Subcutaneous preadipocyte (primary cell): ENCODE data around the gene SHROOM2. TPM values are rescaled to one million over a fixed set of nuclear protein-coding genes. Genes with fewer than 3 reads are reported as not detected.

ENCODE experiments used
- small RNA-seq: library from RNA; depleted of rRNA; stranded (forward); fragments of <200 nt; gene quantifications from one replicate; pipeline ENCODE3, GENCODE V24; 2012
- total RNA-seq: library from RNA; depleted of rRNA; stranded (reverse); fragments of >200 nt; gene quantifications from 2 replicates; pipeline ENCODE4 v1.2.3, GENCODE V29; 2012

SHROOM2 gene, protein sequence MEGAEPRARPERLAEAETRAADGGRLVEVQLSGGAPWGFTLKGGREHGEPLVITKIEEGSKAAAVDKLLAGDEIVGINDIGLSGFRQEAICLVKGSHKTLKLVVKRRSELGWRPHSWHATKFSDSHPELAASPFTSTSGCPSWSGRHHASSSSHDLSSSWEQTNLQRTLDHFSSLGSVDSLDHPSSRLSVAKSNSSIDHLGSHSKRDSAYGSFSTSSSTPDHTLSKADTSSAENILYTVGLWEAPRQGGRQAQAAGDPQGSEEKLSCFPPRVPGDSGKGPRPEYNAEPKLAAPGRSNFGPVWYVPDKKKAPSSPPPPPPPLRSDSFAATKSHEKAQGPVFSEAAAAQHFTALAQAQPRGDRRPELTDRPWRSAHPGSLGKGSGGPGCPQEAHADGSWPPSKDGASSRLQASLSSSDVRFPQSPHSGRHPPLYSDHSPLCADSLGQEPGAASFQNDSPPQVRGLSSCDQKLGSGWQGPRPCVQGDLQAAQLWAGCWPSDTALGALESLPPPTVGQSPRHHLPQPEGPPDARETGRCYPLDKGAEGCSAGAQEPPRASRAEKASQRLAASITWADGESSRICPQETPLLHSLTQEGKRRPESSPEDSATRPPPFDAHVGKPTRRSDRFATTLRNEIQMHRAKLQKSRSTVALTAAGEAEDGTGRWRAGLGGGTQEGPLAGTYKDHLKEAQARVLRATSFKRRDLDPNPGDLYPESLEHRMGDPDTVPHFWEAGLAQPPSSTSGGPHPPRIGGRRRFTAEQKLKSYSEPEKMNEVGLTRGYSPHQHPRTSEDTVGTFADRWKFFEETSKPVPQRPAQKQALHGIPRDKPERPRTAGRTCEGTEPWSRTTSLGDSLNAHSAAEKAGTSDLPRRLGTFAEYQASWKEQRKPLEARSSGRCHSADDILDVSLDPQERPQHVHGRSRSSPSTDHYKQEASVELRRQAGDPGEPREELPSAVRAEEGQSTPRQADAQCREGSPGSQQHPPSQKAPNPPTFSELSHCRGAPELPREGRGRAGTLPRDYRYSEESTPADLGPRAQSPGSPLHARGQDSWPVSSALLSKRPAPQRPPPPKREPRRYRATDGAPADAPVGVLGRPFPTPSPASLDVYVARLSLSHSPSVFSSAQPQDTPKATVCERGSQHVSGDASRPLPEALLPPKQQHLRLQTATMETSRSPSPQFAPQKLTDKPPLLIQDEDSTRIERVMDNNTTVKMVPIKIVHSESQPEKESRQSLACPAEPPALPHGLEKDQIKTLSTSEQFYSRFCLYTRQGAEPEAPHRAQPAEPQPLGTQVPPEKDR (N-terminal part only)
- under 0.01 TPM in 1 of 2 replicates, not detected in the other for total RNA-seq

DNA sequence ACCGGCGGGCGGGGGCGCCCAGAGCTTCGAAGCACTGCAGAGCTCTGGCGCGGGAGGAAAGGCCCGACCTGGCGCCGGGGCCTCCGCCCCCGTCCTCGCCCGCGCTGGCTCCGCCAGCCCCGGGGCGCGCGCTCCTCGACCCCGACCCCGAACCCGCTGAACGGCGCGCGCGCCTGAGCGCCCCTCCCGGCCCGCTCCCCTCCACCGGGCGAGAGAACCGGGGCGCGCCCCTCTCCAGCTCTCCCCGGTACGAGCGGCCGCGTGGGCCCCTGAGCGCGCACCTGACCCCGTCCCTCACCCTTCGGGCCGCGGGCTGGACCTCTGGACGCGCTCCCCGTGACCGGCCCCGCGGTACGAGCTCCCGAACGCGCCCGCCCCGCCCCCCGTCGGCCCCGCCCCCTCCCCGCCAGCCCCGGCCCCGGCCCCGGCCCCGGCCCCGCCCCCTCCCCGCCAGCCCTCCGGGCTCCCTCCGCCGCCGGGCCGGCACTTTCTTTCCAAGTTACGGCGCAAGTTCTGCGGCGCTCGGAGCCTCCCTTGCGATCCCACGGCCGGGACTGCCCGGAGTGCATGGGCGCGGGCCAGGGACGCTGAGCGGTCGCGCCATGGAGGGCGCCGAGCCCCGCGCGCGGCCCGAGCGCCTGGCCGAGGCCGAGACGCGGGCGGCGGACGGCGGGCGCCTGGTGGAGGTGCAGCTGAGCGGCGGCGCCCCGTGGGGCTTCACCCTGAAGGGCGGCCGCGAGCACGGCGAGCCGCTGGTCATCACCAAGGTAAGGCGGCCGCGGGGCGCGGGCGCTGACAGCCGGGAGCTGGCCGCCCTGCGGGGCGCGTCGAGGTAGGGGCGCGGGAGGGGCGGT lies at the start of gene SHROOM2:
TSS of gene SHROOM2 (plus strand) at position 486 of the 854 bp plus-strand sequence. CDS start at position 603, 117 bp downstream.

DNA sequence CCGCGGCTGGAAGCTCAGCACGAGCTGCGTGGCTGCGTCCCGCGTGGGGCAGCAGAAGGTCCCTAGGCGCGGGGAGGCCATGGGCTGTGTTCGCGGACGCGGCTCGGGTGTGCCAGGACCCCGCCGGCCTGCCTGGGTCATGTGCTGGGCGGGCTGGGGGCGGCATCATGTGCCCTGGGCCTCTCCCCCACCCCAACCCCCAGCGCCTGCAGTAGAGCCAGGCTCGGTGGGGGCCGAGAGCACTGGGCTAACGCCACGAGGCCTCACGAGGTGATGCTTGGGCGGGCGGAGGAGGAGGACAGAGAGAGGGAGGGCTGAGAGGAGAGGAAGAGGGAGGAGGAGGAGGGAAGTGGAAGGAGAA lies 20.5 kb upstream of the SHROOM2 start, which contains the start of gene GPR143:
TSS of gene GPR143 (minus strand) at position 111 of the 361 bp plus-strand sequence. CDS start at position 81, 30 bp downstream.

DNA sequence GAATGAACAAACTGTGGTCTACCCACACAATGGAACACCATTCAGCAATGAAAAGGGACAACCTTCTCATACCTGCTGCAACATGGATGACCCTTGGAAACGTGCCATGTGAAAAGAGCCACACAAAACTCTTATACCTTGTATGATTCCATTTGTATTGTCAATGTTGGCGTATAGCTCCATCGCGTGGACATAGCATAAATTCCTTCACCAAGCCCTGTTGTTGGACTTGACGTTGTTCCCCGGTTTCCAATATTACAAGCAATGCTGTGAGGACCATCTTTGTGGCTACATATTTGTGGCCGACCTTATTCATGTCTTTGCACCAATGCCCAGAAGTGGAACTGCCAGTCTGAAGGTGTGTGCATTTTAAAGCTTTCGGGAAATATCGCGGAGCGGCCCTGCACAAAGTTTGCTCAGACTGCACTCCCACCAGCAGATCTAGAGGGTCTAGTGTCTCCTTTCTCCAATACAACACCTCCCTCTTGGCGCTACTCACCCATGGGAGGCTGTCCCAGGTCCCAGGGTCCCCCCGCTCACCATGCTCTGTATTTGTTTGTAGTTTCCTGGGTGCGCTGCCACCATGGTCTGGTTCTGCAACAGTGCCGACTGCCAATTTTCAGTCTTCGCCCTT lies 180.7 kb downstream of the SHROOM2 start, which contains the start of gene CLDN34:
TSS of gene CLDN34 (plus strand) at position 584 of the 634 bp plus-strand sequence. CDS start at position 584, 0 bp downstream.

Small RNA genes lying within 50 kb of the gene (small RNA-seq; reads per million reads assigned to genes)
- not detected for gene RF00019

Other genes starting within 250 kb of the SHROOM2 start
- gene GPR143, start 20.6 kb upstream of the SHROOM2 start, total RNA-seq = not detected in 2 replicates
- not detected in 2 replicates for gene CLDN34, start 180.9 kb downstream of the SHROOM2 start, total RNA-seq